Small intestine (tissue), 7 donors: Measurements from ENCODE around the gene MYLK4. TPM values are rescaled to one million over a fixed set of nuclear protein-coding genes. Genes with fewer than 3 reads are reported as not detected.
A peak's percentile ranks its signal among the peaks of the same experiment; 100 is the strongest.

Experiments
- DNase-seq, 2 donors: peaks; one replicate each; pipeline versions ENCODE4 v3.0.0 to v3.0.0-alpha.2; 2013
- FAIRE-seq: peaks from 2 replicates; lab custom pipeline; 2012; peaks lifted over from hg19 to GRCh38; lab: Jason Lieb, UNC
- H3K27ac ChIP-seq, 3 donors: one replicate each; pipeline ENCODE4 v1.5.1; 2013; ENCODE audit warnings: low read length in 2 of 3, mild to moderate bottlenecking in 2 of 3, control low read depth in 1 of 3, inconsistent platforms in 1 of 3, low read depth in 1 of 3, moderate library complexity in 1 of 3
- H3K27me3 ChIP-seq, 3 donors: one replicate each; pipeline ENCODE4 v1.6.1; 2013; ENCODE audit warnings: low read length in 3 of 3, inconsistent platforms in 1 of 3; ENCODE audit not compliant: control insufficient read depth in 3 of 3, insufficient read depth in 3 of 3
- H3K36me3 ChIP-seq, 3 donors: one replicate each; pipeline ENCODE4 v1.6.1; 2013; ENCODE audit warnings: low read length in 3 of 3, inconsistent platforms in 1 of 3, low read depth in 1 of 3, mild to moderate bottlenecking in 1 of 3, moderate library complexity in 1 of 3; ENCODE audit not compliant: control insufficient read depth in 3 of 3, insufficient read depth in 2 of 3
- H3K4me1 ChIP-seq, 3 donors: one replicate each; pipeline ENCODE4 v1.6.1; 2013; ENCODE audit warnings: low read length in 2 of 3, inconsistent platforms in 1 of 3, low read depth in 1 of 3, mild to moderate bottlenecking in 1 of 3, moderate library complexity in 1 of 3; ENCODE audit not compliant: control insufficient read depth in 3 of 3, insufficient read depth in 2 of 3
- H3K4me3 ChIP-seq, 3 donors: one replicate each; pipeline ENCODE4 v1.5.1; 2013; ENCODE audit warnings: low read length in 3 of 3, control low read depth in 1 of 3, inconsistent platforms in 1 of 3, low read depth in 1 of 3, mild to moderate bottlenecking in 1 of 3, moderate library complexity in 1 of 3
- H3K9me3 ChIP-seq, 2 donors: one replicate each; pipeline ENCODE4 v1.6.1; 2013; ENCODE audit warnings: low read depth in 1 of 2, low read length in 1 of 2; ENCODE audit not compliant: control insufficient read depth in 2 of 2, insufficient read depth in 1 of 2
- WGBS, 3 donors: extraction: QIAGEN DNeasy Blood & Tissue Kit; methylation state at CpG; one replicate each; pipeline ENCODE4 v1.1.7; 2013; 5-methylcytosine and 5-hydroxymethylcytosine counted together
- polyA plus RNA-seq, 4 donors: library from polyadenylated mRNA; stranded (reverse) in 3 of 4; unstranded in 1 of 4; fragments of 200-250 nt in 3 of 4; fragments of 120-200 nt in 1 of 4; gene quantifications; one replicate each; pipeline versions ENCODE4 v1.2.1 to v1.2.3, GENCODE V29; 2013
- donor health status: healthy with polysubstance abuse.
- donor health status: control.
- donor health status: control.
- donor health status: Bipolar disorder and iron deficiency.
- donor health status: healthy.

MYLK4 gene
- polyA plus RNA-seq, 4 donors = under 0.01 to 0.37 (median 0.32) TPM

DNA sequence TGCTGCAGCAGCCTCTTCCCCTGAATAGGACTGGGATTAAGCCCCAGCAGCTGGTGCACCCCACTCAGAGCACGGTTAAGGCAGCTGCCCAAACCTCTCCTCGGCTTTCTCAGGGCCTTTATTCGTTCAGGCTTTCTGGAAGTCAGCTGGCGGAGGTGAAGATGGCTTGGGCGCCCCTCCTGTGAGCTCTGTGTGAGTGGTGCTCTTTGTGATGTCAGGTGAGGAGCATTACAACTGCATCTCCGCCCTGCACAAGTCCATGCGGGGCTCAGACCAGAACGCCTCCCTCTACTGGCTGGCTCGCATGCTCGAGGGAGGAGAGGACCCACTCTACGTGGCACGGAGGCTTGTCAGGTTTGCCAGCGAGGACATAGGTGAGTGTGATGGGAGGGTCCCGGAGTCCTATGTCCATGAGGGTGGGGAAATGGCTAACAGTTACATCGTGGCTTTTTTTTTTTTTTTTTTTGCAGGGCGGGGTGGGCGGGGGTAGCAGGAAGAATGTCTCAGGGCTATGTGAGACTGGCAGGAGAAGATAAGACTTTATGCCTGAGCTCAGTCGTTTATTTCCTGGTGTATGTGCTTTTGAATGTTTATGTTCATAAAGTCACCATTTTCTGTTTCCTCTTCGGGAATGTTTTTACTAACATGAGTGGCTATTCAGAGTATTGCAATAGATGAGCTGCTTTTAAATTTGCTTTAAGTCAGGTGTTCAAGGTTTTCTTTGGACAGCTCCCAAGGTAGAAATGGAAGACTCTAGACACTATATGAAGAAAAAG lies 32.7 kb upstream of the MYLK4 start:
- Histone ChIP-seq H3K4me3 (no peak overlapping the region), H3K36me3 (peaks cover 6 to 61% (median 12%) of the 10 kb centered on the region in 3 donors), H3K27me3 (no peaks in the 10 kb centered on the region), H3K27ac (peak overlapping the region in 2 of 3 donors; percentile 11 to 40), H3K9me3 (no peaks in the 10 kb centered on the region), H3K4me1 (peaks cover 0 to 5% (median 3%) of the 10 kb centered on the region in 3 donors)
- WGBS, 3 donors = 35 to 46% (median 45%) methylated on average over 18 to 19 of the region's 19 CpGs
- FAIRE-seq (no peak), DNase-seq (peak; percentile 34 to 65)

DNA sequence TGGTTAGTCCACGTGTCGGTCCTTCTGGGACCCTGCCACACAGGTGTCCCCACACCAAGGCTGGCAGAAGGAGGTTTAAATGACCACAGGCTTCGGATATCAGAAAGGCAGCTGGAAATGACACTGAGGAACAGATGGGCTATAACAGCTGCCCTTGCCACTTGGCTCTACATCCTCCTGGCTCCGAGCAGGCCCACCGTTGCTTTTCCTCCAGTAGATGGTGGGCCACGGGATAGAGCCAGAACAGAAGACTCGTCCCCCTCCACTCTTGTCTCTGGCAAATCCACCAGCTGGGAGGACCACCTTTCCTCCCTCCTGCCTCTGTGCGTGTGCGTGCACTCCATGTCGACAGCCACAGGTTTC lies 32.1 kb upstream of the MYLK4 start:
- no peak overlapping the region for H3K4me3 ChIP-seq
- peak overlapping the region in 1 of 3 donors; percentile 40 for H3K27ac ChIP-seq
- H3K4me1 ChIP-seq = peaks cover 0 to 5% (median 3%) of the 10 kb centered on the region in 3 donors
- no peaks in the 10 kb centered on the region for H3K9me3 ChIP-seq
- DNase-seq (no peak), FAIRE-seq (no peak)
- no peaks in the 10 kb centered on the region for H3K27me3 ChIP-seq
- WGBS, 3 donors = 81 to 88% (median 83%) methylated on average over 9 to 10 of the region's 10 CpGs
- H3K36me3 ChIP-seq = peaks cover 6 to 60% (median 11%) of the 10 kb centered on the region in 3 donors

DNA sequence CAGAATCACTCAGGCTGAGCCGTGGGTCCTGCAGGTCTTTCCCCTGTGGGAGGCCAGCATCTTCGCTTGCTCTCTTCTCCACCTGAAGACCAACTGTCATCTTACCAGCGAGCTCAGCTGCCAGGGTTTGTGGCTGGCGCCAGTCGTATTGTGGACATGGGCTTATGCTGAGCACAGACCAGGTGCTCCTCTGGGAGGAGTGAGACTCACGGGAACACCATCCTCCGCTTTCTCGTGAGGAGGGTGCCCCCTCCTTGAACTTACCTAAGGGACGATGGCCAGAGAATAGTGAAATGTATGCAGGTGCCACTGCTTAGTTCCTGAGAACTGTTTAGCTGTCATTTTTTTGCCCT lies 31.6 kb upstream of the MYLK4 start:
- Histone ChIP-seq H3K36me3 (peaks cover 6 to 55% (median 9%) of the 10 kb centered on the region in 3 donors), H3K4me3 (no peak overlapping the region), H3K27ac (no peak overlapping the region), H3K9me3 (no peaks in the 10 kb centered on the region), H3K27me3 (no peaks in the 10 kb centered on the region), H3K4me1 (peaks cover 0 to 5% (median 3%) of the 10 kb centered on the region in 3 donors)
- WGBS, 3 donors = 89 to 92% (median 90%) methylated on average over 9 of the region's 9 CpGs
- DNase-seq = no peak
- FAIRE-seq = no peak

DNA sequence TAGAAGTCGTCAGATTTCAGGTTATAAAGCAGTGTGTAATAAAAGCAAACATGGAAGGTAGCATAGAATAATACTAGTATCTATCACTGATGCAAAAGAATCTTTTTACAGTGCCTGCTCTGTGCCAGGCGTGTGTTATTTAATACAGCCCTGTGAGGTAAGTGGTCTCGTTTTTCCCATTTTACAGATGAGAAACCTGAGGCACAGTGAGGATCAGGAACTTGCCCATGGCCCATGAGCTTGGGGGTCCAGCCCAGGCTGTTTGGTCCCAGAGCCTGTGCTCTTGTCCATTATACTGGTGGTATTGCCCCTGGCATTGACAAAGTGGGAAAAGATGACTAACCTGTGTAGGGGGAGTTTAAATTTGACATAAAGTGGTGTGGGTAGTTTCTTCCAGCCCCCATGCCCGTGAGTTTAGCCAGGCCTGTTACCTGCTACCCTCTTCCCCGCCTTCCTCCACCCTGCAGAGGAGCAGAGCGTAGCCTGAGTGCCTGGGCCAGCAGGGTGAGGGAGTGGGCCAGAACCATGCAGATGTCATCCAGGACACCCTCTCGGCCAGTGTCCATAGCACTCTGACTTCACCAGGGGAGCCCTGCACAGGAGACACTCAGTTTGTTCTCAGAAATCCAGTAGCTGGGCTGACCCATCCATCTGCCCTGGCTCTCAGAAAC lies 31.1 kb upstream of the MYLK4 start:
- H3K36me3 ChIP-seq = peaks cover 6 to 52% (median 9%) of the 10 kb centered on the region in 3 donors
- H3K4me1 ChIP-seq = peaks cover 0 to 5% (median 3%) of the 10 kb centered on the region in 3 donors
- no peak for DNase-seq
- H3K9me3 ChIP-seq = no peaks in the 10 kb centered on the region
- 91 to 94% (median 94%) methylated on average over 7 of the region's 7 CpGs for WGBS, 3 donors
- no peak overlapping the region for H3K27ac ChIP-seq
- FAIRE-seq = no peak
- no peaks in the 10 kb centered on the region for H3K27me3 ChIP-seq
- no peak overlapping the region for H3K4me3 ChIP-seq

DNA sequence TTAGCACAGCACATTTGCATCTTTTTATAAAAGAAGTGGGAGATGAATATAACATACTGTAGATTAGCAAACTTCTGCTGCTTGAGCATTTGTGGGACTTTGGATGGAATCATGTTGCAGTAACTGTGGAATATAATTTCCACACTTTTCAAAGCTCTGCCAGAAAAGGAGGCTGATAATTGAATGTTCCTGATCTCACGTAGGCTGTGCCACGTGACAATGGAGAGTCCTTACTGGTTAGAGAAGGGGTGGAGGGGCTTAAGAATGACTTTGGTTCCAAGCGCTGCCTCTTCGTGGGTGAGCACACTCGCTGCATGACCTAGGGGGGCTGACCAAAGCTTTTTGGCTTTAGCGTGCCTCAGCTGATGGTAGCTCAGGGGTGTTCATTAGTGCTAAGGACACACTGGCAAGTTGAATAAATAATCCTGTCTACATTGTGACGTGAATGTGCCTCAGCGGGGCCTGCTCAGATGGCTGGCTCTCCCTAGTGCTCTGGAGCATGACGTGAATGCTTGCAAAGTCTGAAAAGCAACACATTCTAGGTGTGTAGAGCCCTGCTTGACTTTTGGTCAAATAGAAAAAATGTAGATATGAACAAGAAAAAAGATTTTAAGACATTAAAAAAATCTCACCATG lies 29.5 kb upstream of the MYLK4 start:
- WGBS, 3 donors = 92 to 98% (median 94%) methylated on average over 9 of the region's 9 CpGs
- H3K4me1 ChIP-seq = peaks cover 0 to 5% (median 3%) of the 10 kb centered on the region in 3 donors
- no peak overlapping the region for H3K4me3 ChIP-seq
- no peak overlapping the region for H3K27ac ChIP-seq
- peaks cover 5 to 46% (median 6%) of the 10 kb centered on the region in 3 donors for H3K36me3 ChIP-seq
- FAIRE-seq (no peak), DNase-seq (no peak)
- H3K27me3 ChIP-seq = no peaks in the 10 kb centered on the region
- H3K9me3 ChIP-seq = no peaks in the 10 kb centered on the region

DNA sequence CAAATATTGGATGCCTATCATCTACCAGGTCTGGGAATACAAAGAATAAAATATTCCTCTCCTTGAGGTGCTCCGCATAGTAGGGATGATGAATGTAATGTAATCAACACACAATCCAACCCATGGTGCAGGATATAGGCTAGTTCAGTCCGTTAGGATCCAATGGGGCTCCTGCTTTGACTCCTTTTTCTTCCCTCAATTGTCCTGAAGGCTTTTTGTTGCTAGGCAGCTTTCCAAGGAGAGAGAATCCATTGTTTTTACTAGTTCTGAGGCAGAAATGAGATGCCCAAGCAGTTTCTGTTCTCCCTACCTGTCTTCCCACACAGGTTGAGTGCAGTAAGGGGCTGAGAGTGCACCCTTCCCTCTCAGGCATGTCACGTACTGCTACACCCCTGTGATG lies 26.5 kb upstream of the MYLK4 start:
- H3K36me3 ChIP-seq = peaks cover 6 to 39% (median 10%) of the 10 kb centered on the region in 3 donors
- WGBS, 3 donors = 96 to 99% (median 97%) methylated on average over 3 of the region's 3 CpGs

DNA sequence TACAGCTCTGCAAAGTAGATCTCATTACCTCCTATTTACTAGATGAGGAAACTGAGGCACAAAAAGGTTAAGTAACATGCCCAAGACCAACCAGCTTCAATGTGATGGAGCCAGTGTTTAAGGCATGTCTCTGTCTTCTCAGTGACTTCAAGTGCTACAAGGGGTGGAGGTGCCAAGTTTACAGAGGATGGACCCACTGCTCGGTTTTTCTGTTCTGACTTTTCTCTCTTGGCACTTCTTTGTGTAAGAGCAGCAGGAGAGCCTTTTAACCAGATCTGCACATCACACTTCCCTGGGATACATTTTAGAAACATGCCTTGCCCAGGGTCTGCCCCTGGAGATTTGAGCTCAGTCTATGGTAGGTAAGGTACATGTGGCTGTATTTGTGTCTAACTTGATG lies 24.3 kb upstream of the MYLK4 start:
- DNase-seq (no peak), FAIRE-seq (no peak)
- H3K4me1 ChIP-seq = no peaks in the 10 kb centered on the region
- H3K4me3 ChIP-seq = no peak overlapping the region
- H3K27ac ChIP-seq = no peak overlapping the region
- no peaks in the 10 kb centered on the region for H3K9me3 ChIP-seq
- peaks cover 3 to 31% (median 10%) of the 10 kb centered on the region in 3 donors for H3K36me3 ChIP-seq
- no peaks in the 10 kb centered on the region for H3K27me3 ChIP-seq
- WGBS, 3 donors = 86 to 100% (median 90%) methylated on average over 1 of the region's 1 CpG

More for the DNA sequence above, 26.5 kb upstream of the MYLK4 start:
- Histone ChIP-seq H3K27ac (no peak overlapping the region), H3K4me3 (no peak overlapping the region), H3K4me1 (no peaks in the 10 kb centered on the region), H3K27me3 (no peaks in the 10 kb centered on the region), H3K9me3 (no peaks in the 10 kb centered on the region)
- FAIRE-seq (no peak), DNase-seq (no peak)

DNA sequence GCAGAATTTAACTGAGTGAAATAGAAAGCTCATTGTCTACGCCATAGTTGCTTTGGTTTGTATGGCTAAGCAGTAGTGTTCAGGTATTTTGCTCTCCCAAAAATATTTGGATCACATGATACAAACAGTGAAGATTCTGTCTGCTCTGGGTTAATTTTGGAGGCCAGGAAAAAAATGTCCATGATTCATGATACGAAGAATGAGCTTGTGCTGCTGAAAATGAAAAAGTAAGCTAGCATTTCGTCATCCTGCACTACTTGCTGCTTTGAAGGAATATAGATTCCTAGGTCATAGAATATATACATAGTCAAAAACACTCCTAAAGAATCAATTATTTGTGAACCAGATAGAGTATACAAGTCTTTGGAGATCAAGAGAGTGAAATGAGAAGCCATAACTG lies 22.7 kb upstream of the MYLK4 start:
- no peaks in the 10 kb centered on the region for H3K9me3 ChIP-seq
- no peaks in the 10 kb centered on the region for H3K27me3 ChIP-seq
- H3K4me1 ChIP-seq = peaks cover 0 to 4% (median 4%) of the 10 kb centered on the region in 3 donors
- WGBS, 3 donors = 76 to 81% (median 81%) methylated on average over 3 of the region's 3 CpGs
- DNase-seq (no peak), FAIRE-seq (no peak)
- H3K27ac ChIP-seq = no peak overlapping the region
- H3K36me3 ChIP-seq = peaks cover 0 to 25% (median 6%) of the 10 kb centered on the region in 3 donors
- no peak overlapping the region for H3K4me3 ChIP-seq
